OCI-LY1 (cell line): Measurements from ENCODE around the gene KANK4.

Experiments used
- EZH2 ChIP-seq: fragments of 200-600 bp; sonication (generic), shearing (Covaris generic); IDR thresholded peaks from 2 replicates; pipeline ENCODE4 v1.8.0; 2017; ENCODE audit warnings: borderline replicate concordance, mixed run types, mild to moderate bottlenecking, antibody characterized with exemption, low read length, moderate library complexity, mixed read lengths
- TF ChIP-seq, protein P1 (sequence below): fragments of 200-600 bp; sonication (generic), shearing (Covaris generic); IDR thresholded peaks from 2 replicates; pipeline ENCODE4 v1.5.1; 2017; ENCODE audit warnings: mild to moderate bottlenecking, antibody characterized with exemption, low read length, moderate library complexity, mixed read lengths

DNA sequence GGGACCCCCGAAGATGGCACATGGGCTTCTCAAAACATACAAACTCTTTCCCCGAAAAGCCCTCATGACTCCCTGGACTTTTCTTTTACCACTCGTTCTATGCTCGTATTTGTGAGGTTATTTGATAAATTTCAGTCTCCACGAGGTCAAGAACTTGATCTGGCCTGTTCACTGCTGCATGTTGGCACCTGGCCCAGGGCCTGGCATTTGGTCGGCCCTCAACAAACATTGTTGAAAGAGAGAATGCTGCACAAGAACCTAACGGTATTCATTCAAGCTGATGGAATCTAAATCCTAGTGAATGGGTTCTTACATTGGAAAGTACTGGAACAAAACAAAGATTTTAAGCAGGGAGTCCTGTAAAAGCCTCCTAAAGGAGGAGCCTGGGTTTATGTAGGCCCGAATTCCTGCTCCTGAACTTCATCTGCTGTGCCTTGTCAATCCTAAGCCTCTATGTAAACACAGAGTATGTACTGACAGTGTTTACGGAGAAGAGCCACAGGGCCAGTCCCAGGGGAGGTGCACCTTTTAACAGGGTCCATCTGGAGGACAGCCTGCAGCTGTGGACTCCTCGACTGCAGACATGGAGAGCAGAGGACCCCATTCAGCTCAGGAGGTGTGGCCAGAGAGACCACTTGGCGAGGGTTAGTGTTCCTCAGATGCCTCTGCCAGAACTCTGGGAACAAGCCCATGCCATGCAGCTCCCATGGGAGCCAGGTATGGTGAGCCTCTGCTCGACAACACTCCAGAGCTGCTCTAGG is 77.7 kb downstream of the KANK4 start:
- TF ChIP-seq, protein P1, sequence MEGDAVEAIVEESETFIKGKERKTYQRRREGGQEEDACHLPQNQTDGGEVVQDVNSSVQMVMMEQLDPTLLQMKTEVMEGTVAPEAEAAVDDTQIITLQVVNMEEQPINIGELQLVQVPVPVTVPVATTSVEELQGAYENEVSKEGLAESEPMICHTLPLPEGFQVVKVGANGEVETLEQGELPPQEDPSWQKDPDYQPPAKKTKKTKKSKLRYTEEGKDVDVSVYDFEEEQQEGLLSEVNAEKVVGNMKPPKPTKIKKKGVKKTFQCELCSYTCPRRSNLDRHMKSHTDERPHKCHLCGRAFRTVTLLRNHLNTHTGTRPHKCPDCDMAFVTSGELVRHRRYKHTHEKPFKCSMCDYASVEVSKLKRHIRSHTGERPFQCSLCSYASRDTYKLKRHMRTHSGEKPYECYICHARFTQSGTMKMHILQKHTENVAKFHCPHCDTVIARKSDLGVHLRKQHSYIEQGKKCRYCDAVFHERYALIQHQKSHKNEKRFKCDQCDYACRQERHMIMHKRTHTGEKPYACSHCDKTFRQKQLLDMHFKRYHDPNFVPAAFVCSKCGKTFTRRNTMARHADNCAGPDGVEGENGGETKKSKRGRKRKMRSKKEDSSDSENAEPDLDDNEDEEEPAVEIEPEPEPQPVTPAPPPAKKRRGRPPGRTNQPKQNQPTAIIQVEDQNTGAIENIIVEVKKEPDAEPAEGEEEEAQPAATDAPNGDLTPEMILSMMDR = no peak
- TF ChIP-seq EZH2 = no peak
